Ovary (tissue), 9 donors: ENCODE results near the gene TMC6. TPM values are rescaled to one million over a fixed set of nuclear protein-coding genes. Genes with fewer than 3 reads are reported as not detected.

Experiments
- DNase-seq, 5 donors: peaks; one replicate each; pipeline ENCODE4 v3.0.0-alpha.2; 2019 to 2020
- H3K27ac ChIP-seq, 2 donors: fragments of 200-600 bp; one replicate each; pipeline versions ENCODE4 v1.5.1 to v1.8.0; 2019 to 2022
- H3K27me3 ChIP-seq: fragments of 200-600 bp; one replicate; pipeline ENCODE4 v1.8.0; 2022
- H3K36me3 ChIP-seq: fragments of 200-600 bp; sonication (generic); one replicate; pipeline ENCODE4 v1.5.1; 2019
- H3K4me1 ChIP-seq: one replicate; pipeline ENCODE4 v1.8.1; 2013; ENCODE audit warnings: mild to moderate bottlenecking, moderate library complexity; ENCODE audit not compliant: insufficient read depth
- H3K4me3 ChIP-seq: fragments of 200-600 bp; sonication (generic); one replicate; pipeline ENCODE4 v1.5.1; 2017
- H3K9me3 ChIP-seq, 2 donors: fragments of 200-600 bp in 1 of 2; sonication (generic) in 1 of 2; one replicate each; pipeline versions ENCODE4 v1.5.1 to v1.8.1; 2013 to 2019; ENCODE audit warnings: mild to moderate bottlenecking in 1 of 2, moderate library complexity in 1 of 2
- CTCF ChIP-seq, 3 donors: fragments of 450-650 bp in 2 of 3; fragments of 200-600 bp in 1 of 3; IDR thresholded peaks; one replicate each; pipeline versions ENCODE4 v1.5.1 to v1.8.0; 2016 to 2022; ENCODE audit warnings: antibody characterized with exemption in 3 of 3, mild to moderate bottlenecking in 1 of 3
- EP300 ChIP-seq: sonication (generic); formaldehyde crosslinking; IDR thresholded peaks from one replicate; pipeline ENCODE4 v1.6.1; 2017; ENCODE audit warnings: antibody characterized with exemption
- POLR2A ChIP-seq: fragments of 450-650 bp; IDR thresholded peaks from one replicate; pipeline ENCODE4 v1.6.1; 2017; ENCODE audit warnings: antibody characterized with exemption, mild to moderate bottlenecking, moderate library complexity
- WGBS, 3 donors: extraction: QIAGEN DNeasy Blood & Tissue Kit in 1 of 3; methylation state at CpG; one replicate each; pipeline versions ENCODE4 v1.1.5 to v1.1.7; 2013 to 2017; 5-methylcytosine and 5-hydroxymethylcytosine counted together
- intact Hi-C, 4 donors: fragments of 100-400 bp; cut with DNase I; formaldehyde crosslinking; loops; one replicate each; pipeline versions ENCODE4 v1.11.0 to v1.15.1; 2022 to 2023
- polyA plus RNA-seq, 2 donors: library from polyadenylated mRNA; stranded (reverse); fragments of 200-250 nt in 1 of 2; fragments of 350-450 nt in 1 of 2; fragmentation: Illumina TruSeq in 1 of 2; extraction: RNeasy Lipid Tissue Mini Kit (QIAGEN cat#74804) in 1 of 2; gene quantifications; one replicate each; pipeline ENCODE4 v1.2.3, GENCODE V29; 2013 to 2014
- total RNA-seq, 7 donors: library from RNA; depleted of rRNA in 2 of 7; stranded (reverse); fragments of >200 nt in 2 of 7; fragmentation: NEBNext Ultra II Directional in 3 of 7; extraction: Animal tissue kit (Norgen Biotek cat#: 25700) in 3 of 7; gene quantifications; one replicate each; pipeline versions ENCODE4 v1.1.0 to v1.2.4, GENCODE V29; 2016 to 2023
- donor health status: DM: no; HTN: no; CAD: no; lungs with moderate emphysema.
- donor health status: DM: no; HTN: no; CAD: no.
- donor health status: Bipolar disorder and iron deficiency.
- donor health status: DM: yes; HTN: yes; CAD: no.
- donor health status: DM: no; HTN: no; CAD: no.
- donor health status: DM: yes; HTN: yes; CAD: no.

Gene TMC6
- total and polyA plus RNA-seq, 9 donors = 1.2 to 26.8 (median 8.3) TPM

DNA sequence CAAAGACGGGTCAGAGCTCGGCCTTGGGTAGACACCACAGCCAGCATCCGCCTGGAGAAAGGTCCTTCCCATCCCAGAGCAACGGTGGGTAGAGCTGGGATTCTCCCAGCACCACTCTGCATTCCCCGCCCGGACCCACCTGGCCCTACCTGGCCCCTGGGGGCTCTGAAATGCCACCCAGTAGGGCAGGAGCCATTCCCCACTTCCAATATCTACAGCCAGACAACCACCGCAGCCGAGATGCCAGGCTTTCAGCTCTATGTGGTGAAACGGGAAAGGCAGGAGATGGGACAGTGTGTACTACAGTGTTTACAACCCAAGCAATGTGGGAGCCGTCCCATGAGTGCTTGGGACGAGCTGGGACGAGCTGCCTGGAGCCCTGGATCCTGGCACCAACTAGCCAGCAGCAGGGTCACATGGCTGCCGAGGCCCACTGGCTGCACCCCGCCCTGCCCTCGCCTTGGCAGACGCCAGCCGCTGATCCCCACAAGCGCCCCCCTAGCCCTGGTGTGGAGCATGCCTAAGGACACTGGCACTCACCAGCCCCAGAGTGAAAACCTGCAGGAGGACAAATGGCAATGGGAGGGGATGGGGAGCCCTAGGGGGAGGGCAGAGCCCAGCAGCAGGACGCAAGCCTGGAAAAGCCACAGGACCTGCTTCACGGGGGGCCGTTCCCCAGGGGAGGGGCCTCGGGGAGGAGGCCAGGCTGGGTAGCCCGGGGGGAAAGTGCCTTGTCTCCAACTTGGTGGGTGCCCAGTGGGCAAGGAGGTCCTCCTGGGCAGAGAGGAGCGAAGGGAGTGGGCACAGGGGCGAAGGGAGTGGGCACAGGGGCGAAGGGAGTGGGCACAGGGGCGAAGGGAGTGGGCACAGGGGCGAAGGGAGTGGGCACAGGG, 13.5 kb downstream of the TMC6 start:
- H3K27ac ChIP-seq = no peak overlapping the region
- TF ChIP-seq EP300 (no peak), POLR2A (no peak)

GRCh38 chr17:78113804-78114785, 14.5 kb downstream of the TMC6 start:
- H3K36me3 ChIP-seq = no peaks in the 10 kb centered on the region
- TF ChIP-seq POLR2A (no peak), EP300 (no peak), CTCF (IDR thresholded peaks at IDR 0.05) (no peak)
- 79 to 83% (median 82%) methylated on average over 25 of the region's 25 CpGs for WGBS, 3 donors
- intact Hi-C loops = loop anchor here (2.0 to 10.0 kb wide), 4 partner anchors 63 to 311 kb away; no protein-coding TSS in a partner anchor
- H3K27ac ChIP-seq = no peak overlapping the region
- H3K27me3 ChIP-seq = no peaks in the 10 kb centered on the region
- H3K9me3 ChIP-seq = no peaks in the 10 kb centered on the region
- H3K4me3 ChIP-seq = no peak overlapping the region
- H3K4me1 ChIP-seq = no peaks in the 10 kb centered on the region
- DNase-seq = no peak

More for the DNA sequence above, 13.5 kb downstream of the TMC6 start:
- no peaks in the 10 kb centered on the region for H3K36me3 ChIP-seq
- no peak for DNase-seq
- no peaks in the 10 kb centered on the region for H3K9me3 ChIP-seq
- no peaks in the 10 kb centered on the region for H3K27me3 ChIP-seq
- no peak overlapping the region for H3K4me3 ChIP-seq
- intact Hi-C loops = loop anchor here (5.0 to 10.0 kb wide), 3 partner anchors 62 to 310 kb away; no protein-coding TSS in a partner anchor
- H3K4me1 ChIP-seq = no peaks in the 10 kb centered on the region
- WGBS, 3 donors = 66 to 75% (median 67%) methylated on average over 24 to 27 of the region's 28 CpGs

DNA sequence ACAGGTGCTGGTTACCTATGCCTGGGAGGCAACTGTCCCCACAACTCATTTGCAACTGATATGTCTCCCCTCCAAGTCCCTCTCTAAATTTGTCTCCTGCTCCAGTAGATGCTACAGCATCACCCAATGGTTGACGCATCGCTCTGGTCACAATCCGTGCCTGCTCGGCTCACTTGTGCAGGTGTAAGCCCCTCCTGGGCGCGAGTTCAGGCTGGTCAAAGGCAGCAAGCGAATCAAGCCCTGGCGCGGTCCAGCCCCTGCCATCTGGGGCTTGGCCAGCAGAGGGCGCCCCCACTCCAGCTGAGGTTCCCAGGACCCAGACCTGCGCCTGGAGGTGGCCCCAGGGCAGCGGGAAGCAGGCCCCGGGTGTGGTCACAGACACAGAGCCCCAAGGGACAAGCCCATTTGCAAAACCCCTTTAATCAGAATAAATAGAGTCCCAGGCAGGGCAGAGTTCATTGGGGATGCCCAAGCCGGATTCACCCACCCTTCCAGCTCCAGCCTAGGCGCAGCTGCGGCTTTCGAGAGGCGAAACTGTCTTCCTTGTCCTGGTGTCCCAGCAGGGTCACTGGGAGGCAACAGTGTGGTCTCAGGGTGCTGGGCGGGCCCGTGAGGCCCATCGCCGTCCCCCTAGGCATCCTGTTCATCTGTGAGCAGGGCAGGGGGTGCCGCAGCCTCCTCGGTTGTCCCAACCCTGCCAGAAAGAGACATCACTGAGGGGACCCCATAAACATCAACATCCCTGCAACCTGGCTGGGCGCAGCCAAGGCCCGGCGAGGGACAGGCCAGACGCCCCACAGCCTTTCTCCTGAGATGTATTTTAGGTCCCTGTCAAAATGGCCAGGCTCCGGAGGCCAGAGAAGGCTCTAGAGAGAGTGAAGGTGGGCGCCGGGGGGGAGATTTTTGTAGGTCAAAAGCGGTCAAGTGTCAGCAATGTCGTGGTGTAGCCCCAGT, 15.8 kb downstream of the TMC6 start:
- no peak overlapping the region for H3K4me3 ChIP-seq
- WGBS, 3 donors = 45 to 48% (median 46%) methylated on average over 33 of the region's 33 CpGs
- H3K9me3 ChIP-seq = no peaks in the 10 kb centered on the region
- H3K27me3 ChIP-seq = no peaks in the 10 kb centered on the region
- no peak overlapping the region for H3K27ac ChIP-seq
- DNase-seq = peak; percentile 58 to 87 (median 79)
- TF ChIP-seq CTCF (IDR thresholded peaks at IDR 0.05) (peak; percentile 96 to 99 (median 97)), EP300 (no peak), POLR2A (no peak)
- intact Hi-C loops = loop anchor here (1.0 to 10.0 kb wide), 5 partner anchors 64 to 312 kb away; no protein-coding TSS in a partner anchor
- no peaks in the 10 kb centered on the region for H3K4me1 ChIP-seq
- no peaks in the 10 kb centered on the region for H3K36me3 ChIP-seq

DNA sequence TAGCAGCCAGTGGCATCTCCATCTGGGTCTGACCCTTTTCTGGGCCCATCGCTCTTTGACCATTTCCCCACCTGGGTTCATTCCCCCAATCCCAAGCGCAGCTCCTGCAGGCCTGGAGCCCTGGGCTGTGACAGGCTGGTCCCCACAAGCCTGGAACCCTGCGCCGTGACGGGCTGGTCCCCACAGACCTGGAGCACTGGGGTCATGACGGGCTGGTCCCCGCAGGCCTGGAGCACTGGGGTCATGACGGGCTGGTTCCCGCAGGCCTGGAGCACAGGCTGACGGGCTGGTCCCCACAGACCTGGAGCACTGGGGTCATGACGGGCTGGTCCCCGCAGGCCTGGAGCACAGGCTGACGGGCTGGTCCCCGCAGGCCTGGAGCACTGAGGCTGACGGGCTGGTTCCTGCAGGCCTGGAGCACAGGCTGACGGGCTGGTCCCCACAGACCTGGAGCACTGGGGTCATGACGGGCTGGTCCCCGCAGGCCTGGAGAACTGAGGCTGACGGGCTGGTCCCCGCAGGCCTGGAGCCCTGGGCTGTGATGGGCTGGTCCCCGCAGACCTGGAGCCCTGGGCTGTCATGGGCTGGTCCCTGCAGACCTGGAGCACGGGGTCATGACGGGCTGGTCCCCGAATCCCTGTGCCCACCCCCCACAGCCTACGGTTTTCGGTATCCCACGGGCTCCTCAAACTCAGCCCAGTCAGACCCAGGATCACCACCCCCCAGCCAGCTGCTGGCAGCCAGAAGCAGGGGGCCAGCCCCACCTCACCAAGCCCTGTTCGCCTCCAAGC, 16.6 kb downstream of the TMC6 start:
- DNase-seq = peak in 1 of 5 donors; percentile 41
- no peak for TF ChIP-seq EP300
- TF ChIP-seq POLR2A = no peak
- no peak for TF ChIP-seq CTCF (IDR thresholded peaks at IDR 0.05)
- H3K4me1 ChIP-seq = no peaks in the 10 kb centered on the region
- H3K27me3 ChIP-seq = no peaks in the 10 kb centered on the region
- no peaks in the 10 kb centered on the region for H3K36me3 ChIP-seq
- WGBS, 3 donors = 82 to 88% (median 84%) methylated on average over 28 of the region's 28 CpGs
- H3K9me3 ChIP-seq = no peaks in the 10 kb centered on the region
- H3K27ac ChIP-seq = no peak overlapping the region
- intact Hi-C loops = loop anchor here (1.0 to 10.0 kb wide), 5 partner anchors 64 to 313 kb away; no protein-coding TSS in a partner anchor
- no peak overlapping the region for H3K4me3 ChIP-seq
